GM10266 (cell line): ENCODE measurements around the gene OVAAL.

ENCODE experiments used
- DNase-seq: peaks from one replicate; pipeline ENCODE4 v3.0.0; 2012; ENCODE audit errors: extremely low spot score
- CTCF ChIP-seq: IDR thresholded peaks from 2 replicates; pipeline ENCODE4 v1.5.1; 2012; ENCODE audit warnings: mild to moderate bottlenecking, low read depth; ENCODE audit not compliant: control insufficient read depth, insufficient read depth; ENCODE audit errors: missing control alignments

The OVAAL gene

GRCh38 chr1:180563026-180563827 lies 4.5 kb downstream of the OVAAL start:
- no peak for DNase-seq
- no peak for TF ChIP-seq CTCF

- no peak for DNase-seq
- TF ChIP-seq CTCF, result no peak
Measured at GRCh38 chr1:180565121-180565871, 6.5 kb downstream of the OVAAL start.

- no peak for DNase-seq
- TF ChIP-seq CTCF, result no peak
Measured at GRCh38 chr1:180566026-180566425, 7.3 kb downstream of the OVAAL start.

- TF ChIP-seq CTCF, result no peak
Measured at GRCh38 chr1:180566495-180566894, 7.7 kb downstream of the OVAAL start.

GRCh38 chr1:180567654-180568053 lies 8.9 kb downstream of the OVAAL start:
- no peak for TF ChIP-seq CTCF
- DNase-seq, result no peak

More at GRCh38 chr1:180566495-180566894, 7.7 kb downstream of the OVAAL start:
- DNase-seq, result no peak

GRCh38 chr1:180568184-180568583 lies 9.4 kb downstream of the OVAAL start:
- DNase-seq, result no peak

More at GRCh38 chr1:180568184-180568583, 9.4 kb downstream of the OVAAL start:
- TF ChIP-seq CTCF, result no peak
